Stimulated activated CD4-positive, alpha-beta T cell treated with anti-CD3 and anti-CD28 coated beads, Interleukin-1b, Interleukin-23, amount 100 ng/mL, for 4 hours (primary cell): ENCODE measurements around the gene GDI2.
"Not testable (repeated sequence)": the region's sequence is repeated elsewhere in the genome, so short reads cannot be mapped to it uniquely, and the experiment has no call there.

Experiments used
- DNase-seq, 2 donors: peaks; one replicate each; pipeline ENCODE4 v3.0.0-alpha.2; 2020; ENCODE audit warnings: low read depth in 2 of 2

The GDI2 gene

GRCh38 chr10:5827841-5828240 lies 14.6 kb upstream of the GDI2 start:
- DNase-seq: no peak

GRCh38 chr10:5826511-5826910 lies 13.3 kb upstream of the GDI2 start:
- DNase-seq: not testable (repeated sequence)

GRCh38 chr10:5818894-5819293 lies 5.7 kb upstream of the GDI2 start:
- no peak for DNase-seq

GRCh38 chr10:5818048-5818331 lies 4.8 kb upstream of the GDI2 start:
- DNase-seq: no peak

- no peak for DNase-seq
Observed at GRCh38 chr10:5817322-5818047, 4.3 kb upstream of the GDI2 start.

GRCh38 chr10:5816170-5816569 lies 2.9 kb upstream of the GDI2 start:
- DNase-seq: no peak

- peak in 1 of 2 donors; percentile 22 for DNase-seq
Observed at GRCh38 chr10:5814110-5815107, 1.2 kb upstream of the GDI2 start.

- DNase-seq: peak in 1 of 2 donors; percentile 2
Observed at GRCh38 chr10:5813091-5813340, 218 bp downstream of the GDI2 start.

GRCh38 chr10:5812283-5813090 lies 747 bp downstream of the GDI2 start:
- peak in 1 of 2 donors; percentile 38 for DNase-seq

- DNase-seq: no peak
Observed at GRCh38 chr10:5811387-5811821, 1.8 kb downstream of the GDI2 start.

GRCh38 chr10:5810225-5810624 lies 3.0 kb downstream of the GDI2 start:
- DNase-seq: no peak

GRCh38 chr10:5809527-5810154 lies 3.6 kb downstream of the GDI2 start:
- no peak for DNase-seq

- not testable (repeated sequence) for DNase-seq
Observed at GRCh38 chr10:5808783-5809392, 4.3 kb downstream of the GDI2 start.

GRCh38 chr10:5806745-5807144 lies 6.5 kb downstream of the GDI2 start:
- no peak for DNase-seq

- no peak for DNase-seq
Observed at GRCh38 chr10:5805711-5806110, 7.5 kb downstream of the GDI2 start.

GRCh38 chr10:5805260-5805659 lies 8.0 kb downstream of the GDI2 start:
- DNase-seq: no peak

GRCh38 chr10:5804386-5804785 lies 8.8 kb downstream of the GDI2 start:
- DNase-seq: no peak

- no peak for DNase-seq
Observed at GRCh38 chr10:5800782-5801181, 12.5 kb downstream of the GDI2 start.

- no peak for DNase-seq
Observed at GRCh38 chr10:5794236-5794635, 19.0 kb downstream of the GDI2 start.

- DNase-seq: no peak
Observed at GRCh38 chr10:5789626-5790025, 23.6 kb downstream of the GDI2 start.

GRCh38 chr10:5788969-5789368 lies 24.3 kb downstream of the GDI2 start:
- DNase-seq: no peak

- DNase-seq: no peak
Observed at GRCh38 chr10:5783300-5783699, 29.9 kb downstream of the GDI2 start.
